ENCODE measurements around the gene KCNF1.

The KCNF1 gene

GRCh38 chr2:10911291-10912075 lies at the start of gene KCNF1:
Gene KCNF1, plus strand, starts transcription at chr2:10911934. Its CDS starts 493 bp downstream, at chr2:10912427.
- DNase-seq: peak; percentile 92

GRCh38 chr2:10862330-10862729 lies 49.4 kb upstream of the KCNF1 start:
- no peak for DNase-seq

- no peak for DNase-seq
These were observed 48.7 kb upstream of the KCNF1 start for GRCh38 chr2:10863047-10863446.

GRCh38 chr2:10863837-10864236 lies 47.9 kb upstream of the KCNF1 start:
- DNase-seq: no peak

- DNase-seq: no peak
These were observed 47.5 kb upstream of the KCNF1 start for GRCh38 chr2:10864251-10864650.

GRCh38 chr2:10864861-10865636 lies 46.7 kb upstream of the KCNF1 start:
- no peak for DNase-seq

- no peak for DNase-seq
These were observed 45.9 kb upstream of the KCNF1 start for GRCh38 chr2:10865841-10866240.

GRCh38 chr2:10867692-10868420 lies 43.9 kb upstream of the KCNF1 start:
- no peak for DNase-seq

- no peak for DNase-seq
These were observed 43.0 kb upstream of the KCNF1 start for GRCh38 chr2:10868465-10869314.

- DNase-seq: no peak
These were observed 39.8 kb upstream of the KCNF1 start for GRCh38 chr2:10871978-10872377.

GRCh38 chr2:10873171-10873570 lies 38.6 kb upstream of the KCNF1 start:
- DNase-seq: no peak

GRCh38 chr2:10873790-10874437 lies 37.8 kb upstream of the KCNF1 start:
- DNase-seq: no peak

- DNase-seq: no peak
These were observed 36.6 kb upstream of the KCNF1 start for GRCh38 chr2:10875126-10875525.

GRCh38 chr2:10876394-10876793 lies 35.3 kb upstream of the KCNF1 start:
- no peak for DNase-seq

GRCh38 chr2:10876963-10877362 lies 34.8 kb upstream of the KCNF1 start:
- DNase-seq: no peak

GRCh38 chr2:10877651-10878111 lies 34.1 kb upstream of the KCNF1 start:
- no peak for DNase-seq

GRCh38 chr2:10878268-10878915 lies 33.3 kb upstream of the KCNF1 start:
- DNase-seq: no peak

GRCh38 chr2:10879159-10879558 lies 32.6 kb upstream of the KCNF1 start:
- no peak for DNase-seq

GRCh38 chr2:10879624-10880585 lies 31.8 kb upstream of the KCNF1 start:
- no peak for DNase-seq
